Activated CD4-positive, alpha-beta T cell treated with anti-CD3 and anti-CD28 coated beads, Interleukin-2, amount 50 U/mL, for 1 hour (primary cell): ENCODE results near the gene IPO4.
"Not testable (repeated sequence)": the region's sequence is repeated elsewhere in the genome, so short reads cannot be mapped to it uniquely, and the experiment has no call there.

ENCODE experiments used
- DNase-seq: peaks from one replicate; pipeline ENCODE4 v3.0.0-alpha.2; 2020

IPO4 gene

GRCh38 chr14:24215495-24216344 lies 27.1 kb upstream of the IPO4 start, which contains the start of gene MDP1:
TSS of gene MDP1 (minus strand) at chr14:24216066. CDS start at chr14:24215955, 111 bp downstream.
- DNase-seq, result peak; percentile 84

- no peak for DNase-seq
Measured at GRCh38 chr14:24213866-24214662, 25.4 kb upstream of the IPO4 start.

GRCh38 chr14:24212924-24213865 lies 24.6 kb upstream of the IPO4 start, which contains the start of gene CHMP4A:
TSS of gene CHMP4A (minus strand) at chr14:24213488. CDS start at chr14:24213439, 49 bp downstream.
- peak; percentile 95 for DNase-seq

- no peak for DNase-seq
Measured at GRCh38 chr14:24211311-24211710, 22.7 kb upstream of the IPO4 start.

- no peak for DNase-seq
Measured at GRCh38 chr14:24207625-24208024, 19.0 kb upstream of the IPO4 start.

GRCh38 chr14:24207104-24207551 lies 18.5 kb upstream of the IPO4 start:
- no peak for DNase-seq

- no peak for DNase-seq
Measured at GRCh38 chr14:24206260-24207103, 17.9 kb upstream of the IPO4 start.

GRCh38 chr14:24204163-24205146 lies 15.8 kb upstream of the IPO4 start:
- no peak for DNase-seq

GRCh38 chr14:24203249-24203886 lies 14.8 kb upstream of the IPO4 start:
- not testable (repeated sequence) for DNase-seq

GRCh38 chr14:24202538-24202937 lies 13.9 kb upstream of the IPO4 start:
- not testable (repeated sequence) for DNase-seq

GRCh38 chr14:24198814-24199524 lies 10.4 kb upstream of the IPO4 start:
- DNase-seq, result no peak

- no peak for DNase-seq
Measured at GRCh38 chr14:24197056-24197450, 8.4 kb upstream of the IPO4 start.

- DNase-seq, result no peak
Measured at GRCh38 chr14:24196071-24197055, 7.7 kb upstream of the IPO4 start.

GRCh38 chr14:24195186-24196070 lies 6.8 kb upstream of the IPO4 start, which contains the start of gene TM9SF1:
TSS of gene TM9SF1 (minus strand) at chr14:24195441. CDS start at chr14:24195019, 422 bp downstream.
- DNase-seq, result peak; percentile 84

GRCh38 chr14:24194873-24195185 lies 6.2 kb upstream of the IPO4 start:
- DNase-seq, result no peak

- DNase-seq, result no peak
Measured at GRCh38 chr14:24194186-24194872, 5.7 kb upstream of the IPO4 start.
